HepG2 (cell line): ENCODE results near the gene SPECC1L. TPM values are rescaled to one million over a fixed set of nuclear protein-coding genes. Genes with fewer than 3 reads are reported as not detected.

Experiments used
- ATAC-seq: fragments of 200-7000 bp; cut with Tn5 transposase; 3 replicates; pipeline ENCODE4 v1.9.1; 2020; ENCODE audit warnings: mild to moderate bottlenecking, moderate library complexity
- BruUV-seq: library from RNA; stranded (reverse); fragments of 400-500 nt; replicated peaks from 2 replicates; lab custom pipeline; 2021; lab: Mats Ljungman, UMichigan
- CTCF ChIA-PET: fragments of 300-600 bp; formaldehyde crosslinking; extraction: SDS; loops from one replicate; lab custom pipeline; 2021; ENCODE audit warnings: low total read pairs, inconsistent platforms, low intra/inter-chr PET ratio; lab: Yijun Ruan, JAX
- POLR2A ChIA-PET: fragments of 350-600 bp; sonication (Branson Sonifier 250); formaldehyde crosslinking; loops from one replicate; lab custom pipeline; 2020; ENCODE audit warnings: antibody characterized with exemption, inconsistent platforms; lab: Yijun Ruan, JAX
- DNase-seq: peaks from one replicate; pipeline ENCODE4 v3.0.0-alpha.2; 2015; ENCODE audit warnings: low spot score
- FAIRE-seq: peaks from 3 replicates; lab custom pipeline; 2011; peaks lifted over from hg19 to GRCh38; lab: Jason Lieb, UNC
- H2AFZ ChIP-seq: one replicate; pipeline ENCODE4 v1.6.1; 2011; ENCODE audit warnings: low read length, inconsistent platforms
- H3K27ac ChIP-seq: fragments of 300-600 bp; 3 replicates; pipeline ENCODE4 v1.8.0; 2011; ENCODE audit warnings: mixed run types, mild to moderate bottlenecking, mixed read lengths, low read length, inconsistent platforms; ENCODE audit not compliant: insufficient read depth; ENCODE audit errors: extremely low read length
- H3K27me3 ChIP-seq, 2 experiments: fragments of 200-600 bp in 1 of 2; 2 replicates in 1 of 2; 3 replicates in 1 of 2; pipeline versions ENCODE4 v1.6.0 to v1.8.0; 2011; ENCODE audit warnings: low read length in 2 of 2, mild to moderate bottlenecking in 2 of 2, moderate library complexity in 2 of 2, inconsistent platforms in 1 of 2; ENCODE audit not compliant: insufficient read depth in 2 of 2, control insufficient read depth in 1 of 2
- H3K36me3 ChIP-seq, 2 experiments: fragments of 200-600 bp in 1 of 2; replicated peaks in 1 of 2; 2 replicates in 1 of 2; 3 replicates in 1 of 2; pipeline versions ENCODE4 v1.5.1 to v1.8.0; 2011; ENCODE audit warnings: low read length in 2 of 2, inconsistent platforms in 1 of 2; ENCODE audit not compliant: insufficient read depth in 2 of 2, control insufficient read depth in 1 of 2
- H3K4me1 ChIP-seq: 2 replicates; pipeline ENCODE4 v1.5.1; 2012; ENCODE audit warnings: low read length, inconsistent platforms; ENCODE audit not compliant: insufficient read depth
- H3K4me2 ChIP-seq: 2 replicates; pipeline ENCODE4 v1.6.0; 2011; ENCODE audit warnings: low read depth, low read length, inconsistent platforms
- H3K4me3 ChIP-seq, 3 experiments: fragments of 200-600 bp in 1 of 3; sonication (generic), shearing (Covaris generic) in 1 of 3; replicated peaks in 1 of 3; 2 replicates each; pipeline ENCODE4 v1.5.1; 2011 to 2016; ENCODE audit warnings: low read length in 3 of 3, inconsistent platforms in 2 of 3, low read depth in 2 of 3, mild to moderate bottlenecking in 2 of 3, control low read depth in 1 of 3, mixed read lengths in 1 of 3; ENCODE audit not compliant: insufficient read depth in 1 of 3
- H3K79me2 ChIP-seq: one replicate; pipeline ENCODE4 v1.6.1; 2011; ENCODE audit warnings: low read length, inconsistent platforms; ENCODE audit not compliant: insufficient read depth
- H3K9ac ChIP-seq: 2 replicates; pipeline ENCODE4 v1.6.0; 2011; ENCODE audit warnings: mild to moderate bottlenecking, low read depth, low read length, inconsistent platforms; ENCODE audit not compliant: insufficient read depth
- H3K9me3 ChIP-seq: 2 replicates; pipeline ENCODE4 v1.5.1; 2012; ENCODE audit warnings: mild to moderate bottlenecking, low read length
- H4K20me1 ChIP-seq: 2 replicates; pipeline ENCODE4 v1.6.0; 2011; ENCODE audit warnings: inconsistent platforms, mild to moderate bottlenecking, low read length, moderate library complexity; ENCODE audit not compliant: insufficient read depth
- GATAD2A ChIP-seq: IDR thresholded peaks from 2 replicates; pipeline ENCODE4 v1.6.1; 2016
- ONECUT2 ChIP-seq: sonication (generic); formaldehyde crosslinking; IDR thresholded peaks from 2 replicates; pipeline ENCODE4 v1.4.0; 2020; ENCODE audit warnings: missing genetic modification reagents
- RAD21 ChIP-seq: fragments of 450-650 bp; formaldehyde crosslinking; IDR thresholded peaks from 2 replicates; pipeline ENCODE4 v1.5.0; 2020; ENCODE audit warnings: mild to moderate bottlenecking
- REPIN1 ChIP-seq: sonication (generic); formaldehyde crosslinking; IDR thresholded peaks from 2 replicates; pipeline ENCODE4 v1.8.0; 2022; ENCODE audit warnings: missing genetic modification reagents, low read depth, mild to moderate bottlenecking, borderline replicate concordance
- SCMH1 ChIP-seq: sonication (generic); formaldehyde crosslinking; IDR thresholded peaks from 2 replicates; pipeline ENCODE4 v1.9.0; 2021; ENCODE audit warnings: missing genetic modification reagents, mild to moderate bottlenecking, borderline replicate concordance
- SMC3 ChIP-seq: IDR thresholded peaks from 2 replicates; pipeline ENCODE4 v1.6.1; 2011; ENCODE audit warnings: low read length, improper control_type of control experiment
- TP53 ChIP-seq: sonication (generic); formaldehyde crosslinking; conservative IDR thresholded peaks from 2 replicates; pipeline ENCODE4 v1.4.0; 2020; ENCODE audit warnings: missing genetic modification reagents
- ZNF225 ChIP-seq: sonication (generic); formaldehyde crosslinking; IDR thresholded peaks from 2 replicates; pipeline ENCODE4 v1.4.0; 2020; ENCODE audit warnings: mild to moderate bottlenecking, missing genetic modification reagents
- ZNF382 ChIP-seq: sonication (generic); formaldehyde crosslinking; IDR thresholded peaks from 2 replicates; pipeline ENCODE4 v1.5.0; 2020; ENCODE audit warnings: missing genetic modification reagents, mild to moderate bottlenecking, borderline replicate concordance
- ZNF530 ChIP-seq: sonication (generic); formaldehyde crosslinking; IDR thresholded peaks from 2 replicates; pipeline ENCODE4 v1.5.0; 2020; ENCODE audit warnings: low read depth, mild to moderate bottlenecking, missing genetic modification reagents
- ZNF703 ChIP-seq: sonication (generic); formaldehyde crosslinking; IDR thresholded peaks from 2 replicates; pipeline ENCODE4 v1.5.1; 2020; ENCODE audit warnings: missing genetic modification reagents, mild to moderate bottlenecking, moderate library complexity, borderline replicate concordance
- ZNF784 ChIP-seq: sonication (generic); formaldehyde crosslinking; IDR thresholded peaks from 2 replicates; pipeline ENCODE4 v1.5.1; 2020; ENCODE audit warnings: missing genetic modification reagents, mild to moderate bottlenecking, borderline replicate concordance
- ZNF792 ChIP-seq: IDR thresholded peaks from 2 replicates; pipeline ENCODE4 v1.6.1; 2016
- WGBS: methylation state at CpG from one replicate; pipeline ENCODE4 v1.1.6; 2017; ENCODE audit warnings: low lambda C conversion rate; 5-methylcytosine and 5-hydroxymethylcytosine counted together
- in situ Hi-C: cut with HindIII; loops from 2 replicates; pipeline ENCODE4 v1.10.0; 2017; ENCODE audit warnings: low pct_unique_long_range_greater_than_20kb; ENCODE audit not compliant: extremely low pct_ligation_motif_present
- intact Hi-C: fragments of 100-400 bp; cut with micrococcal nuclease; formaldehyde crosslinking; loops from one replicate; pipeline ENCODE4 v1.10.0; 2022; ENCODE audit not compliant: unreplicated experiment
- polyA plus RNA-seq, 8 experiments: library from polyadenylated mRNA; depleted of rRNA in 3 of 8; stranded (reverse) in 7 of 8; unstranded in 1 of 8; fragments of >200 nt; fragmentation: Illumina TruSeq in 4 of 8; extraction: Trizol in 4 of 8; gene quantifications; 2 replicates each; pipeline versions ENCODE4 v1.2.1 to v1.2.3, GENCODE V29; 2011 to 2016; ENCODE audit warnings: low read depth in 4 of 8, missing spikeins in 1 of 8, mixed read lengths in 1 of 8; ENCODE audit not compliant: insufficient read depth in 1 of 8
- total RNA-seq, 5 experiments: library from RNA; depleted of rRNA; stranded (reverse); fragments of >200 nt; fragmentation: Illumina TruSeq; extraction: Trizol; gene quantifications; 2 replicates each; pipeline ENCODE4 v1.2.3, GENCODE V29; 2016; ENCODE audit warnings: low read depth in 1 of 5
- TF ChIP-seq, protein P1 (sequence below): sonication (generic); formaldehyde crosslinking; IDR thresholded peaks from 2 replicates; pipeline ENCODE4 v1.8.0; 2022; ENCODE audit warnings: mild to moderate bottlenecking, missing genetic modification reagents
- TF ChIP-seq, protein P2 (sequence below): sonication (generic); formaldehyde crosslinking; IDR thresholded peaks from 2 replicates; pipeline ENCODE4 v1.4.0; 2020; ENCODE audit warnings: missing genetic modification reagents
- TF ChIP-seq, protein P3 (sequence below): sonication (generic); formaldehyde crosslinking; IDR thresholded peaks from 2 replicates; pipeline ENCODE4 v1.4.0; 2020; ENCODE audit warnings: missing genetic modification reagents

Gene SPECC1L
- total and polyA plus RNA-seq, 2 of the 13 experiments (the other 11 are each of a cell fraction or from before 2014, with no cell fraction given): 14.1 to 30.3 TPM

- TF ChIP-seq ZNF792 (no peak), ZNF382 (CRISPR knock-in tag) (no peak), ONECUT2 (CRISPR knock-in tag) (no peak), TP53 (CRISPR knock-in tag) (no peak), GATAD2A (no peak), ZNF703 (CRISPR knock-in tag) (no peak), ZNF530 (CRISPR knock-in tag) (no peak)
- TF ChIP-seq, protein P1, sequence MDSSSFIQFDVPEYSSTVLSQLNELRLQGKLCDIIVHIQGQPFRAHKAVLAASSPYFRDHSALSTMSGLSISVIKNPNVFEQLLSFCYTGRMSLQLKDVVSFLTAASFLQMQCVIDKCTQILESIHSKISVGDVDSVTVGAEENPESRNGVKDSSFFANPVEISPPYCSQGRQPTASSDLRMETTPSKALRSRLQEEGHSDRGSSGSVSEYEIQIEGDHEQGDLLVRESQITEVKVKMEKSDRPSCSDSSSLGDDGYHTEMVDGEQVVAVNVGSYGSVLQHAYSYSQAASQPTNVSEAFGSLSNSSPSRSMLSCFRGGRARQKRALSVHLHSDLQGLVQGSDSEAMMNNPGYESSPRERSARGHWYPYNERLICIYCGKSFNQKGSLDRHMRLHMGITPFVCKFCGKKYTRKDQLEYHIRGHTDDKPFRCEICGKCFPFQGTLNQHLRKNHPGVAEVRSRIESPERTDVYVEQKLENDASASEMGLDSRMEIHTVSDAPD (CRISPR knock-in tag): no peak
- TF ChIP-seq, all 625 proteins: peak for 0
Observed at GRCh38 chr22:24225951-24226350, 44.7 kb upstream of the SPECC1L start (continued).

DNA sequence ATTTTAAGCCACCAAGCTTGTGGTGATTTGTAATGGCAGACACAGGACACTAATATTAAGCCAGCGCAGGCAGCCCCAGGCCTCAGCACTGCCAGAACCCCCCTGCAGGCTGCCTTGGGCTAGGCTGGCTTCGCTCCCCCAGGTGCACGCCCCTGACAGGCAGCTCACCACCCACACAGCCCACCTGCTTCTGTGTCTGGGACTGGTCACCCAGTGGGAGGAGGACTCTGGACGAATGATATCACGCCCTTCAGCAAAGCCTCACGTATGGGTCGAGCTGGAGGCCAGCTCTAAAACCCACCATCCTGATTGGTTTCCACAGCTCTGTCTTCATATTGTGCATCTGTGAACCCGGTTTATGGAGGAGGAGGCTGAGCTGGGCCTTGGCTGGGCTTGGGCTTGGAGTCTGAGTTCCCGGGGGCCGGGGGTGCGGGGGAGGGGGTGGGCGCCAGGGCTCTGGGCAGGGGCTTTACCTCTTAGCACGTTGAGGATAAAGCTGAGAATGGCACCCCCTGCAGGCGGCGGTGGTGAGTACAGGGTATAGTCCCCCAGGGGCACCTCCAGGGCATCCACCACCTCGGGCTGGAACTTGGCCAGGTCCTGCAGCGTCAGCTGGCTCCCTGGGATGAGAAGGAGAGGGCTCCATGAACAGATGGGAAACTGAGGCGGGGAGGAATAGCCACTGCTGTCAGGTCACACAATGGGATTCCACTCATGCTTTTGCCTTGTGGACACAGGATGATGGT is 39.5 kb upstream of the SPECC1L start:
- Histone ChIP-seq H4K20me1 (no peaks in the 10 kb centered on the region), H3K4me1 (peaks cover 20% of the 10 kb centered on the region), H2AFZ (no peak overlapping the region), H3K27me3 (no peaks in the 10 kb centered on the region), H3K4me2 (peak overlapping the region; percentile 51), H3K36me3 (no peaks in the 10 kb centered on the region), H3K27ac (no peak overlapping the region), H3K9me3 (no peaks in the 10 kb centered on the region), H3K79me2 (no peaks in the 10 kb centered on the region), H3K4me3 (no peak overlapping the region), H3K9ac (no peak overlapping the region)
- WGBS: 26% methylated on average over 8 of the region's 18 CpGs
- BruUV-seq: no TSS peak
- FAIRE-seq (no peak), ATAC-seq (peak; percentile 84), DNase-seq (no peak)
- ChIA-PET CTCF (interaction anchor here (0.6 to 3.4 kb wide), 2 partner anchors 32 to 41 kb away, joined by 3 to 33 read pairs; no protein-coding TSS in a partner anchor), POLR2A (interaction anchor here (0.8 to 0.9 kb wide), 2 partner anchors 16 to 310 kb away, joined by 3 read pairs; no protein-coding TSS in a partner anchor)
- intact Hi-C loops (loop anchor here (1.0 kb wide), 1 partner anchor 42 kb away; no protein-coding TSS in a partner anchor), in situ Hi-C loops (no loop called here)
- no peak for TF ChIP-seq SCMH1
- TF ChIP-seq ZNF225 (CRISPR knock-in tag): no peak
- TF ChIP-seq REPIN1 (CRISPR knock-in tag): no peak
- TF ChIP-seq SMC3: peak; percentile 34
- TF ChIP-seq, protein P2, sequence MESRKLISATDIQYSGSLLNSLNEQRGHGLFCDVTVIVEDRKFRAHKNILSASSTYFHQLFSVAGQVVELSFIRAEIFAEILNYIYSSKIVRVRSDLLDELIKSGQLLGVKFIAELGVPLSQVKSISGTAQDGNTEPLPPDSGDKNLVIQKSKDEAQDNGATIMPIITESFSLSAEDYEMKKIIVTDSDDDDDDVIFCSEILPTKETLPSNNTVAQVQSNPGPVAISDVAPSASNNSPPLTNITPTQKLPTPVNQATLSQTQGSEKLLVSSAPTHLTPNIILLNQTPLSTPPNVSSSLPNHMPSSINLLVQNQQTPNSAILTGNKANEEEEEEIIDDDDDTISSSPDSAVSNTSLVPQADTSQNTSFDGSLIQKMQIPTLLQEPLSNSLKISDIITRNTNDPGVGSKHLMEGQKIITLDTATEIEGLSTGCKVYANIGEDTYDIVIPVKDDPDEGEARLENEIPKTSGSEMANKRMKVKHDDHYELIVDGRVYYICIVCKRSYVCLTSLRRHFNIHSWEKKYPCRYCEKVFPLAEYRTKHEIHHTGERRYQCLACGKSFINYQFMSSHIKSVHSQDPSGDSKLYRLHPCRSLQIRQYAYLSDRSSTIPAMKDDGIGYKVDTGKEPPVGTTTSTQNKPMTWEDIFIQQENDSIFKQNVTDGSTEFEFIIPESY (CRISPR knock-in tag): peak; percentile 98
- TF ChIP-seq, protein P3, sequence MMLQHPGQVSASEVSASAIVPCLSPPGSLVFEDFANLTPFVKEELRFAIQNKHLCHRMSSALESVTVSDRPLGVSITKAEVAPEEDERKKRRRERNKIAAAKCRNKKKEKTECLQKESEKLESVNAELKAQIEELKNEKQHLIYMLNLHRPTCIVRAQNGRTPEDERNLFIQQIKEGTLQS: no peak
- TF ChIP-seq ZNF784 (CRISPR knock-in tag): no peak
- peak; percentile 24; the same call in 1 of the 2 replicates for TF ChIP-seq RAD21
